Gastroesophageal sphincter (tissue), 4 donors: Measurements from ENCODE around the gene TRIM17. TPM values are rescaled to one million over a fixed set of nuclear protein-coding genes. Genes with fewer than 3 reads are reported as not detected.

ENCODE experiments used
- ATAC-seq: fragments of 150-250 bp; one replicate; pipeline ENCODE4 v1.9.1; 2016; ENCODE audit warnings: mild to moderate bottlenecking, moderate library complexity
- H3K27ac ChIP-seq, 4 donors: fragments of 200-600 bp; sonication (generic) in 3 of 4; 1 replicate in 3 of 4; 2 replicates in 1 of 4; pipeline ENCODE4 v1.5.1; 2016 to 2019
- H3K27me3 ChIP-seq: fragments of 200-600 bp; sonication (generic); one replicate; pipeline ENCODE4 v1.5.1; 2019
- H3K36me3 ChIP-seq, 2 donors: fragments of 200-600 bp; sonication (generic); one replicate each; pipeline ENCODE4 v1.5.1; 2019; ENCODE audit warnings: control low read depth in 1 of 2
- H3K4me1 ChIP-seq, 3 donors: fragments of 200-600 bp; sonication (generic); 1 replicate in 2 of 3; 2 replicates in 1 of 3; pipeline ENCODE4 v1.5.1; 2016 to 2019; ENCODE audit warnings: control low read depth in 2 of 3
- H3K4me3 ChIP-seq, 2 donors: fragments of 200-600 bp; sonication (generic); one replicate each; pipeline ENCODE4 v1.5.1; 2019; ENCODE audit warnings: mild to moderate bottlenecking in 1 of 2, moderate library complexity in 1 of 2
- H3K9me3 ChIP-seq, 3 donors: fragments of 200-600 bp; sonication (generic); one replicate each; pipeline ENCODE4 v1.5.1; 2017 to 2019; ENCODE audit warnings: control low read depth in 2 of 3
- CTCF ChIP-seq, 4 experiments: fragments of 200-600 bp in 2 of 4; fragments of 450-650 bp in 2 of 4; sonication (generic) in 1 of 4; IDR thresholded peaks; one replicate each; pipeline ENCODE4 v1.5.1; 2017 to 2019; ENCODE audit warnings: antibody characterized with exemption in 4 of 4, mild to moderate bottlenecking in 2 of 4, moderate library complexity in 2 of 4
- EP300 ChIP-seq: sonication (generic); formaldehyde crosslinking; IDR thresholded peaks from one replicate; pipeline ENCODE4 v1.6.1; 2017; ENCODE audit warnings: antibody characterized with exemption, mild to moderate bottlenecking
- POLR2A ChIP-seq, 2 donors: fragments of 450-650 bp; IDR thresholded peaks; one replicate each; pipeline ENCODE4 v1.6.1; 2017; ENCODE audit warnings: antibody characterized with exemption in 2 of 2, mild to moderate bottlenecking in 2 of 2, moderate library complexity in 1 of 2
- POLR2AphosphoS5 ChIP-seq: sonication (generic); formaldehyde crosslinking; IDR thresholded peaks from one replicate; pipeline ENCODE4 v1.6.1; 2017; ENCODE audit warnings: antibody characterized with exemption
- WGBS, 2 donors: methylation state at CpG; one replicate each; pipeline ENCODE4 v1.1.5; 2018; ENCODE audit warnings: low coverage in 1 of 2; 5-methylcytosine and 5-hydroxymethylcytosine counted together
- total RNA-seq, 4 donors: library from RNA; depleted of rRNA; stranded (reverse); fragments of >200 nt; gene quantifications; one replicate each; pipeline ENCODE4 v1.1.0, GENCODE V29; 2016

Gene TRIM17
- total RNA-seq, 4 donors from 2014 or later, result not detected

- Histone ChIP-seq H3K36me3 (no peaks in the 10 kb centered on the region), H3K4me3 (peak overlapping the region in 1 of 2 donors; percentile 33), H3K27me3 (peaks cover 100% of the 10 kb centered on the region), H3K27ac (peak overlapping the region in 1 of 4 donors; percentile 7), H3K4me1 (peaks cover 0 to 36% (median 15%) of the 10 kb centered on the region in 3 donors), H3K9me3 (no peaks in the 10 kb centered on the region)
- TF ChIP-seq POLR2A (IDR thresholded peaks at IDR 0.05) (no peak), EP300 (no peak), CTCF (IDR thresholded peaks at IDR 0.05) (no peak), POLR2AphosphoS5 (no peak)
- WGBS, 2 donors, result 3% methylated on average over 5 to 20 of the region's 56 CpGs
- ATAC-seq, result peak; percentile 37
Measured at GRCh38 chr1:228463559-228464455, 47.1 kb upstream of the TRIM17 start.

GRCh38 chr1:228463009-228463558, 46.4 kb upstream of the TRIM17 start:
- Histone ChIP-seq H3K27ac (no peak overlapping the region), H3K4me3 (no peak overlapping the region), H3K9me3 (no peaks in the 10 kb centered on the region), H3K36me3 (no peaks in the 10 kb centered on the region), H3K4me1 (peaks cover 0 to 44% (median 15%) of the 10 kb centered on the region in 3 donors), H3K27me3 (peaks cover 100% of the 10 kb centered on the region)
- no peak for TF ChIP-seq POLR2AphosphoS5
- WGBS, 2 donors, result 50 to 51% methylated on average over 7 of the region's 7 CpGs
- ATAC-seq, result no peak

GRCh38 chr1:228462560-228462959, 45.9 kb upstream of the TRIM17 start:
- H3K9me3 ChIP-seq, result no peaks in the 10 kb centered on the region
- 75 to 76% methylated on average over 4 to 5 of the region's 5 CpGs for WGBS, 2 donors

GRCh38 chr1:228460821-228461220, 44.2 kb upstream of the TRIM17 start:
- no peak for ATAC-seq
- whole genome bisulfite sequencing, 2 donors, result 79 to 88% methylated on average over 1 to 2 of the region's 2 CpGs
- Histone ChIP-seq H3K9me3 (no peaks in the 10 kb centered on the region), H3K36me3 (no peaks in the 10 kb centered on the region), H3K4me3 (no peak overlapping the region), H3K27ac (no peak overlapping the region), H3K27me3 (peaks cover 100% of the 10 kb centered on the region), H3K4me1 (peaks cover 0 to 56% (median 18%) of the 10 kb centered on the region in 3 donors)
- TF ChIP-seq POLR2A (IDR thresholded peaks at IDR 0.05) (no peak), EP300 (no peak), POLR2AphosphoS5 (no peak), CTCF (IDR thresholded peaks at IDR 0.05) (no peak)

More at GRCh38 chr1:228462560-228462959, 45.9 kb upstream of the TRIM17 start:
- Histone ChIP-seq H3K4me3 (no peak overlapping the region), H3K27ac (no peak overlapping the region), H3K4me1 (peaks cover 0 to 49% (median 16%) of the 10 kb centered on the region in 3 donors), H3K36me3 (no peaks in the 10 kb centered on the region), H3K27me3 (peaks cover 100% of the 10 kb centered on the region)
- TF ChIP-seq EP300 (no peak), POLR2AphosphoS5 (no peak), POLR2A (IDR thresholded peaks at IDR 0.05) (no peak), CTCF (IDR thresholded peaks at IDR 0.05) (no peak)
- ATAC-seq, result no peak

GRCh38 chr1:228459091-228459993, 42.7 kb upstream of the TRIM17 start:
- peak overlapping the region in 3 of 4 donors; percentile 68 to 85 (median 83) for H3K27ac ChIP-seq
- TF ChIP-seq POLR2AphosphoS5 (no peak), CTCF (IDR thresholded peaks at IDR 0.05) (peak; percentile 25 to 68 (median 58))
- H3K4me1 ChIP-seq, result peaks cover 0 to 46% (median 12%) of the 10 kb centered on the region in 3 donors
- WGBS, 2 donors, result 9 to 11% methylated on average over 12 to 27 of the region's 41 CpGs
- ATAC-seq, result peak; percentile 63
- H3K4me3 ChIP-seq, result peak overlapping the region; percentile 15 to 55
- H3K27me3 ChIP-seq, result peaks cover 100% of the 10 kb centered on the region
- H3K9me3 ChIP-seq, result no peaks in the 10 kb centered on the region
- H3K36me3 ChIP-seq, result no peaks in the 10 kb centered on the region
